ENCODE measurements around the gene ZBTB42.

DNA sequence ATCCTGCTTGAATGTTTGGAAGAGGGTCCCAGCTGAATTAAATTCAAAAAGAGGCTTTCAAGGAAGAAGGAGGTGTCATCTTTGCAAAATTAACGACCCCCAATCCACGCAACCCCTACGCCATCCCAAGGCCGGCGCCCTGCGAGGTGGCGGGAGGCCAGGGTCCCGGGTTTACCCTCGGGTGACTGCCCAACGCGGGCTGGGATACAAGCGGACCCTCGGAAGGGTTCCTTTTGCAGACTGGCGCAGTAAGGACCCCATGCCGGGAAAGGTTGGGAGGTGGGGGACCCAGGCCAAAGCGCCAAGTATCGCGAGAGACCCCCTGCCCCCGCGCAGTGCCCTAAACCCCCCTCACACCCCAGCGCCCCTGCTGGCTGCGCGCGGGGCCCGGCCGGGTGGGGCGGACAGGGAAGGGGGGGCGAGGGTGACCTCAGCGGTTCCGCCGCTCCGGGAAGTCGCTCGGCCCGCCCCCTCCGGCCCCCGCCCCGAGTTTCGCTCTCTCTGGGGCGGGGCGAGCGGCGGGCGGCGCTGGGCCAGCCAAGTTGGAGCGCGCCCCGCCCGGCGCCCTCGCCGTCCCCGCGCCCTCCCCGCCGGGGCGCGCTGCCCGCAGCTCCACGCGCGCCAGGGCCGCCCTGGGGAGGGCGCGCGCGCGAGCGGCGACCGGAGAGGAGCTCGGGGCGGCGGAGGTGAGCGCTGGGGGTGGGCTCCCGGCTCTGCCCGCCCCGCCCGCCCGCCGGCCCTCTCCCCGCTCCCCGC, 708 bp upstream of the ZBTB42 start:
- TF ChIP-seq, protein P1, sequence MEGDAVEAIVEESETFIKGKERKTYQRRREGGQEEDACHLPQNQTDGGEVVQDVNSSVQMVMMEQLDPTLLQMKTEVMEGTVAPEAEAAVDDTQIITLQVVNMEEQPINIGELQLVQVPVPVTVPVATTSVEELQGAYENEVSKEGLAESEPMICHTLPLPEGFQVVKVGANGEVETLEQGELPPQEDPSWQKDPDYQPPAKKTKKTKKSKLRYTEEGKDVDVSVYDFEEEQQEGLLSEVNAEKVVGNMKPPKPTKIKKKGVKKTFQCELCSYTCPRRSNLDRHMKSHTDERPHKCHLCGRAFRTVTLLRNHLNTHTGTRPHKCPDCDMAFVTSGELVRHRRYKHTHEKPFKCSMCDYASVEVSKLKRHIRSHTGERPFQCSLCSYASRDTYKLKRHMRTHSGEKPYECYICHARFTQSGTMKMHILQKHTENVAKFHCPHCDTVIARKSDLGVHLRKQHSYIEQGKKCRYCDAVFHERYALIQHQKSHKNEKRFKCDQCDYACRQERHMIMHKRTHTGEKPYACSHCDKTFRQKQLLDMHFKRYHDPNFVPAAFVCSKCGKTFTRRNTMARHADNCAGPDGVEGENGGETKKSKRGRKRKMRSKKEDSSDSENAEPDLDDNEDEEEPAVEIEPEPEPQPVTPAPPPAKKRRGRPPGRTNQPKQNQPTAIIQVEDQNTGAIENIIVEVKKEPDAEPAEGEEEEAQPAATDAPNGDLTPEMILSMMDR (IDR thresholded peaks at IDR 0.05 in 4 of 5, conservative IDR thresholded peaks at IDR 0.05 in 1 of 5) = peak in 4 of 5 experiments; percentile 28 to 53 (median 36)
- peak in 1 of 2 donors; percentile 54 for TF ChIP-seq POLR2A (IDR thresholded peaks at IDR 0.05)
